HL-60 (cell line): ENCODE results near the gene TBC1D9.

Experiments
- DNase-seq, 2 experiments: peaks; one replicate each; pipeline ENCODE4 v3.0.0-alpha.2; 2010 to 2020; ENCODE audit warnings: low read depth in 1 of 2, low spot score in 1 of 2
- H3K27ac ChIP-seq: fragments of 250-450 bp; sonication (Bioruptor Pico); replicated peaks from 2 replicates; pipeline ENCODE4 v1.5.1; 2020; ENCODE audit warnings: mild to moderate bottlenecking, moderate library complexity
- H3K27me3 ChIP-seq: fragments of 250-450 bp; sonication (Bioruptor Pico); 2 replicates; pipeline ENCODE4 v1.5.1; 2021; ENCODE audit warnings: mild to moderate bottlenecking, moderate library complexity; ENCODE audit not compliant: insufficient read depth, poor library complexity, severe bottlenecking
- H3K4me3 ChIP-seq: replicated peaks from 2 replicates; pipeline ENCODE4 v1.5.1; 2011; ENCODE audit warnings: mild to moderate bottlenecking, control low read depth, low read length; ENCODE audit not compliant: insufficient read depth
- CTCF ChIP-seq: IDR thresholded peaks from one replicate; pipeline ENCODE4 v1.5.1; 2011; ENCODE audit warnings: low read length, control low read depth, inconsistent platforms; ENCODE audit not compliant: insufficient read depth
- GABPA ChIP-seq: IDR thresholded peaks from 2 replicates; pipeline ENCODE4 v1.6.1; 2012; ENCODE audit warnings: low read depth
- POLR2AphosphoS5 ChIP-seq: IDR thresholded peaks from 2 replicates; pipeline ENCODE4 v1.6.1; 2012; ENCODE audit warnings: low read depth
- REST ChIP-seq: IDR thresholded peaks from 2 replicates; pipeline ENCODE4 v1.6.1; 2012; ENCODE audit warnings: low read depth; ENCODE audit not compliant: insufficient replicate concordance
- SPI1 ChIP-seq: IDR thresholded peaks from 2 replicates; pipeline ENCODE4 v1.6.1; 2012; ENCODE audit warnings: low read depth, mild to moderate bottlenecking, borderline replicate concordance

TBC1D9 gene

GRCh38 chr4:140652601-140653000 is 103.6 kb downstream of the TBC1D9 start:
- H3K4me3 ChIP-seq = no peak overlapping the region
- peaks cover 16% of the 10 kb centered on the region for H3K27me3 ChIP-seq
- no peak for DNase-seq
- no peak overlapping the region for H3K27ac ChIP-seq
- TF ChIP-seq SPI1 (no peak), CTCF (no peak), POLR2AphosphoS5 (no peak), REST (no peak), GABPA (no peak)

GRCh38 chr4:140648716-140649308 is 107.4 kb downstream of the TBC1D9 start:
- Histone ChIP-seq H3K27ac (no peak overlapping the region), H3K27me3 (peaks cover 14% of the 10 kb centered on the region)
- no peak for TF ChIP-seq SPI1
- TF ChIP-seq GABPA = no peak
- no peak for TF ChIP-seq CTCF
- no peak for TF ChIP-seq REST
- TF ChIP-seq POLR2AphosphoS5 = no peak

GRCh38 chr4:140645614-140646412 is 110.4 kb downstream of the TBC1D9 start:
- Histone ChIP-seq H3K27ac (no peak overlapping the region), H3K27me3 (peaks cover 14% of the 10 kb centered on the region), H3K4me3 (no peak overlapping the region)
- TF ChIP-seq POLR2AphosphoS5 (no peak), CTCF (no peak), SPI1 (no peak), REST (no peak)
- no peak for DNase-seq

More at GRCh38 chr4:140648716-140649308, 107.4 kb downstream of the TBC1D9 start:
- no peak for DNase-seq
- no peak overlapping the region for H3K4me3 ChIP-seq
